Measurements from ENCODE around the gene SH2D7.
A peak's percentile ranks its signal among the peaks of the same experiment; 100 is the strongest.

The SH2D7 gene

DNA sequence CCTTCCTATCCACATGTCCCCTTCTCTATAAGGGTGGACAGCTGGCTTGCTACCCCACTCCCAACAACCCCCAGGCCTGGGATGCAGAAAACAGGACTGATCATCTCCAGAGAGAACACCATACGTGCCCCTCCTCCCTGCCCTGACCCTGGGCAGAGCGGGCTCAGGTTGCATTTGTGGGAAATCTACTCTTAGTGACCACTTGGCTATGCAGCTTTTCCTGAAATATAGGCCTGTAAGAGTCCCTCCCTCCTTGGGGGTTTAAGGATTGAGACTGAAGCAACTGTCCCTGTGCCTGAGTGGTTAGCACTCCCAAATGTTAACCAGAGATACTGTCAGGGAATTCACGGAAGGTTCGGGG is 11.7 kb downstream of the SH2D7 start:
- DNase-seq (ENCODE audit: low read depth in 2 of 2) = no peak

DNA sequence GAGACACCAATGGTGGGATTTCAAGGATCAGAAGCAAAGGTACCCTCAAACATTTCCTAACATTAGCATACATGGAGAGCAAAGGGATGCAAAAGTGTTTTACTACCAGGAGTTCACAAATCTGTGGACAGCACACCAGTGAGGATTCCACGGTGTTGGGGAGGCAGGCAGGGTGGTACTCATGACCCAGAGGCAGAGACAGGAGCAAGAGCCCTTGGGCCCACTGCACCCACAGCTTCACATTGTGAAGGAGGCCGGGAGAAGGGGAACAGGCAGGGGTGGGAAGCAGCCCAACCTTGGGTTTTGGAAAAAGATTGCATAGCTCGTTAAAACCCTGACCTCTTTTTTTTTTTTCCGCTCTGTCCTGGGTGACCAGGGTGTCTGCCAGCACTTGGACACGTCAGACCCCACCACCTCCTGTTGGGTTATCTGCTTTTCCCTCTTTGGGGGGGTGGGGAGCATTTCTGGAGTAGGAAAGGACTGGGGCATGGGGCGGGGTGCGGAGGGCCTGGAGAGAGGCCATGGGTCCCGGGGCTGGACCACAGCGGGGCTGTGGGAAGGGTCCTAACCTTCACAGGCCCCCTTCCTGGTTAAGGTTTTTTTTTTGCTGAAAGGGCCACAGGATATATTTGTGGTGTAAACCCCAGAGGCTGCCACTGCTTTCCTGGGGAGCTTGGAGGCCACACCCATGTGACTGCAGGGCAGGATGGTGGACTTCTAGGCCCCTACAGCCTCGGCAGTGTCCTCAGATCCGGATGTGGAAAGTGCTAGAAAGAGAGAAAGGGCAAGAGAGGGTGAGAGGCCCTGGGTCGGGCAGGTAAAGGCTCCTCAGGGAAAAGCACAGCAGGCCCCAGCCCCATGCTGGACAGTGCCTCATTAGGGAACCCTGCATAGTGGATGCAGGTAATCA is 12.5 kb downstream of the SH2D7 start:
- no peak for DNase-seq (ENCODE audit: low read depth in 2 of 2)

DNA sequence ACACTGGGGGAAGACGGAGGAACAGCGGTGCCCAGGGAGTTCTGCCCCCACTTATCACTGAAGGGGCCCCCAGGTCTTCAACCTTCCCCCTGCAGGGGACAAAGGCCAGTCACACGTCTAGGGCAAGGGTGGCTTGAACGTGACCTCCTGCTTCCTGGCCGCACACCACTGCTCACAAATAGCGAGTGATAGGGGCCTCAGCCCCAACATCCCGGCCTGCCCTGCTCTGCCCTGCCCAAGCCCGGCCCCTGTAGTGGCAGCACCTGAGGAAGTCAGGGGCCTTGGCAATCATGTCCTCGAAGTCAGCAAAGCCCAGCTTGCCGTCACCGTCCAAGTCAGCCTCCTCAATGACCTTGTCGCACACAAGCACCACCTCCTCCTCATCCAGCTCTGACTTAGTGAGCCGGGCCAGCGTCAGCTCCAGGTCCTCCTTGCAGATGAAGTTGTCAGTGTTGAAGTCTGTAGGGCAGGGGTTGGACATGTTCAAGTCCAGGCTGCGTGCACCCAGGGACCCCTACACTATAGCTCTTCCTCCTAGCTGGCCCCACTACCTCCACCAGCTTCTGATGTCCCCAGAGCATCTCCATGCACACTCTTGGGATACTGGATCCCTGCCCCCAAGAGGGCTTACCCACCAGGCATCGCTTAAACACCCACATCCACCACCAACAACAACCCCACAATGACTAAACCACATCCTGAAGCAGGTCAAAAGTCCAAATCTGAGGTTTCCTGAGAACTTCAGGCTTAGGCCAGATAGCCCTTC is 13.3 kb downstream of the SH2D7 start:
- DNase-seq (ENCODE audit: low read depth in 2 of 2) = no peak

DNA sequence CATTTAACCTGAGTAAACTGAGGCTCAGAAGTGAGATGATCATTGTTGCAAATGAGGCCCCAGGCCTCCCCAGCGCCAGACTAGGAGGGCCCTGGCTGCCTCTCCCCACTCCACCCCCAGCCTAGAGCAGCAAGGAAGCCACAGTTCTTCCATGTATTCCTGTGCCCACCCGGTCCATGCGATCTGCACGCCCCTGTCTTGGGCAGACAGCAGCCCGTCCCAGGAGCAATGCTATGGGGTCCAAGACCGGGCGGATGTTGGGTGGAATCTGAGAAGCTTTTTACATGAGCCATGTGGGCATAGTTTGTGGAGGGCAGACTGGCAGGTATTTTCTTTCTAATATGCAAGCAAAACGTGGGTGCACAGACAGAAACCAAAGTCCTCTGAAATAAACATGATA is 15.1 kb downstream of the SH2D7 start:
- no peak for DNase-seq (ENCODE audit: low read depth in 2 of 2)

DNA sequence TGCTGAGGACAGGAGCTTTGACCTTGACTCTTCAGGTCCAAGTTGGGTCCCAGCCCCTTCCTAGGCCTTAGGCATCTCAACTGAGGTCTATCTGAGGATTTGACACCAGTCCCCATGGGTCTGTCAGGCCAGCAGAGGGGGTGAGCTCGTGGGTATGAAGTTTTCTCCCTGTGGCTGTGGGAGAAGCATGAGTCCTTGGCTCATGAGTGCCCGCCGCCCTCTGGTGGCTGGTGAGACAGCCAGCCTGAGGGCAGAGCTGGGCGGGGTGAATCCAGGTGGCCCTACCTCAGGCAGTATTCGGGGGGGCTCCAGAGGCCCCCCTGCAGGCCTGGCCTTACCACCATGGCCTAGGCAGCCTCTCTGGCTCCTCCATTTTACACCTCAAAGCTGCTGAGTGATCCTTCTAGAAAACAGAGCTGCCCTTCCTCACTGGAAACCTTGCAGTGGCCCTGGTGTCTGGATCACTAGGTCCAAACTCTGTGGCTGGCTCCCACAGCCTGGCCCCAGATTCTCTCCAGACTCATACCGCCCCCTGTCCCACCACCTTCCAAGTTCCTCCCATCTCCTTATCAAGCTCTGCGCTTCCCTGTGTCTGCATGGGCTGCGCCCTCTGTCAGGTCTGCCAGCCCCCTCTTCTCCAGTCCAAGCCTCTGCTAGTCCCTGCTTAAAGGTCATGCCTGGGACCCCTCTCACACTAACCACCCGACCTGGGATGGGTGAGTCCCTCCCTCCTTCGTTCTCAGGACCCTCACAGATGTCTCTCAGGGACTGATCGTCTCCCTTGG is 16.1 kb downstream of the SH2D7 start:
- DNase-seq (ENCODE audit: low read depth in 2 of 2) = peak; percentile 71 to 77

DNA sequence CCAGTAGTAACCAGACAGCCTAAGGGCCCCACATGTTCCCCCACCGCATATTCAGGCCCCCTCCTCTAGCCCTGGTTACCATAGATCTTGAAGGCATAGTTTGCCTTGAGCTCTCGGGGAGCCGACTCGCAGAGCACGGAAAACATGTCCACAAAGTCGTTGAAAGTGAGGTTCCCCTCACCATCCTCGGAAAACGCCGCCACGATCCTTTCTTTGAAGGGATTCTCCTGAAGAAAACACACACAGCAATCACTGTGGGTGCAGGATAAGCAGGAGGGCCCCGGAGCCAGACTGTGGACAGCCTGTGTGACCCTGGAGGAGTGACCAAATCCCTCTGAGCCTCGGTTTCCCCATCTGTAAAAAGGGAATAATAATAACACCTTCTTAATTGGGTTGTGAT is 16.8 kb downstream of the SH2D7 start:
- no peak for DNase-seq (ENCODE audit: low read depth in 2 of 2)

DNA sequence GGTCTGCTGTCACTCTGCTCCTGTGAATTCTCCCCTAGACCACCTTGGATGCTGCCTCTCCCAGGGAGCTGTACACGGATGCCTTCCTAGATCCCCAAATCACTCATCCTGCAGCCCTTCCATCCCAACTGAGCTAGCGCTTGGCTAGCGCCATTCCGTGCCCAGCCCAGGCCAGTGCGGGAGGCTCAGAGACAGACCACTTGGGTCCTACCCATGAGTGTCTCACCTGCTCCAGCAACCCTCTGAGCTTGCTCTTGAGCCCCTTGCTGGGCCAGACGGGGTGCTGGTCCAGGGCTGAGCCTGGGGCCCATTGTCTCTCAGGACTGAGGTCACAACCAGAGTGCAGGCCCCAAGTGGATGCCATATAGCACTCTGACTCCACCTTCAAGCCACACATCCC is 17.7 kb downstream of the SH2D7 start:
- DNase-seq (ENCODE audit: low read depth in 2 of 2) = no peak

DNA sequence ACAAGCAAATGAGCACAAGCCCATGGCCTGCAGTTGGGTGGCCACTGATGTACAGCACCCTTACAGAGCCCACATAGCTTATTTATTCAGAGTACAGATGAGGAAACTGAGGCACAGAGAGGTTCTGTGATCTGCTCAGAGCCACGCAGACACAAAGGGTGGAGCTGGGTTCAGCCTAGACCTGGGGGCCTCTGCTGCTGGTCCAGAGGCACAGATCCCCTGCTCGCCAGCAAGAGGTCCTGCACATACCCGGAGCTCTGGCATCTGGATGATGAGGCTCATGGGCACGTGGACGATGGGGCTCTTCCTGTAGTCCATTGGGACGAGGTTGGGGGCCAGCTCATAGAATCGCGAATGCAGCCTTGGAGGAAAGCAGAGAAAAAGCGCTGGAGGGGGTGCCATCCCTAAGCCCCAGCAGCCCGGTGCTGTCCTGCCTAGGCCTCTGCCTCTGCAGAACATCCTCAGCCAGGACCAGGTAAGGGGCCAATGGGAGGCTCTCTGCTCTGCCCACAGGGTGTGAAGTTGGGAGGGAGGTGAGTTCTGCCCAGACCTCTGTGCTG is 18.6 kb downstream of the SH2D7 start:
- DNase-seq (ENCODE audit: low read depth in 2 of 2) = no peak

DNA sequence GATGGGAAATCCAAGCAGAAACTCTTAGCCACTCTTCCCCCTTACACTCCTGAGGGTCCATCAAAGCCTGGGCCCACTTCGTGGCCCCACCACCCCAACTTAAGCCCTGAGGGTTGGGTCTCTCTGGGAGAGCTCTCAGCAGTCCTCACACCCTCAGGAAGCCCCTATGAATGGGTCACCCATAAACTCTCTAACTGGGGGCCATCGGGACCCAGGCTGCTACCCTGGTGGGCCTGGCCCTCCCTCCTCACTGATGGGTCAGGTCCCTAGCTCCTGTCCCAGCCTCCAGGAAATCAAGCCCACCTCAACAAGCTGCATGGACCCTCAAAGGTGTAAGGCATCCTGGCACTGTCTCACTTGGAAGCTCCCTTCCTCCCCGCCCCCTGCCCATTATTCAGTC is 19.4 kb downstream of the SH2D7 start:
- no peak for DNase-seq (ENCODE audit: low read depth in 2 of 2)

DNA sequence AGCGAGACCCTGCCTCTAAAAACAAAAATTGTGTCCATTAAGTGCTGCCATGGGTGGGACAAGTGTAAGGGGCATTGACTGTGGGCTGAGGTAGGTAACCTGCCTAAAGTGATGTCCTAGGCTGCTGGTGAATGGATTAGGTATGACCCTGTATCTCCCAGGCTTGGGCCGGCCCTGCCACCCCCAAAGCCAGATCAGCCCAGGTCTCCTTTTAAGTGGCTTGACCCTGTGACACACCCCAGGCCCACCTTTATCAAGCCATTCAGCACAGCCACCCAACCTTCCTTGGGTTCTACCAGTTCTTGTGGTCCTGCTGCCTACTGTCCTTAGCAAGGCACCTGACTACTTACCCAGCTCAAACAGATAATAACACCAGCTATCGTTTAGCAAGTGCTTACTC is 20.2 kb downstream of the SH2D7 start:
- DNase-seq (ENCODE audit: low read depth in 2 of 2) = no peak

DNA sequence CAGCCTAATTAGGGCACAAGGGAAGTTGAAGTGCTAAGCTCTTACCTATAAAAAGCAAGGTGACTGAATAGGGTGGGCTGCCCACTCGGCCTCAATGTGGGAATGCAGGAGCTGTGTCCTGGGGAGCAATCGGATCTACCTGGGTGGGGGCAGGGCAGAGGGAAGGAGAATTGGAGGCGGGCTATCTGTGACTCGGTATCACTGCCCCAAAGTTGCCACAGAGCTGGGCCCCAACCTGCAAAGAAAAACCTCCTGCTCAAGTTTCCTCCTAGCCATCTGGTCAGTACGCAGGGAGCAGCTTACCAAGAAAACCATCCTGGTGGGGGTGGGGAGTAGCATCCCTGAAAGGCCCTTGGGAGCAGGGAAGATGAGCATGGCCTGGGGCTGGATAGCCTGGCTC is 28.2 kb downstream of the SH2D7 start:
- DNase-seq (ENCODE audit: low read depth in 2 of 2) = no peak

DNA sequence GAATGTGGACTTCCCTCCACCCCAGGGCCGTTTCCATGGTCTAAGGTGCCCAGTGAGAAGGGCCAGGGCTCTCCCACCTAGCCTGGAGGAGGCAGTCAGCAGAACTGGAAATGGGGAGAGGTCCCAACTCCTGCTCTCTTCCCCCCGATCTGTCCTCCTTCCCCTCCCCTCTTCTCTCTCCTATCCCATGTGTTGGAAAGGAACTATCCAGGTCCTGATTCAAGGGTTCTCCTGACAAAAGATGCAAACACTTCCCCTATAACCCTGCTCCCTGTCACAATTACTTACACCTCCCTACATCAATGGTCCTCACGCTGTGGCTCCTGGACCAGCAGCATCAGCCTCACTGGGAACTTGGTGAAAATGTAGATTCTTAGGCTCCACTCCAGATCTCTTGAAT is 32.9 kb downstream of the SH2D7 start:
- no peak for DNase-seq (ENCODE audit: low read depth in 2 of 2)

DNA sequence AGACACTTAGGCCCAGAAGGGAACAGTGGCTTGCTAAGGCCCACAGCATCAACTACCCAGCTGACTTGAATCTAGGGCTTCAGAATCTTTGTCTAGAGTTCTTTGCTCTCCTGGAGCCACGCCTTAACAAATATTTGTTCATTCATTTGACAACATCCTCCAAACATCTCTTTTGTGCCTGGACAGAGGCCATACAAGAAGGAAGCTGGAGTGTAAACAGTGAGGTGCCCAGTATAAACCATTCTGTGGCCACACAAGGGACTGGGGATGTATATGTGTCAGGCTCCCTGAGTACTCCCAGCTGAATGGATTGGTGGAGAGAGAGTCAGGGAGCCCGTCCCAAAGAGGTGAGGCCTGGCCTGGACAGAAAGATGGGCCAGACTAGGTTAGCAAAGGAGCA is 35.5 kb downstream of the SH2D7 start:
- no peak for DNase-seq (ENCODE audit: low read depth in 2 of 2)

DNA sequence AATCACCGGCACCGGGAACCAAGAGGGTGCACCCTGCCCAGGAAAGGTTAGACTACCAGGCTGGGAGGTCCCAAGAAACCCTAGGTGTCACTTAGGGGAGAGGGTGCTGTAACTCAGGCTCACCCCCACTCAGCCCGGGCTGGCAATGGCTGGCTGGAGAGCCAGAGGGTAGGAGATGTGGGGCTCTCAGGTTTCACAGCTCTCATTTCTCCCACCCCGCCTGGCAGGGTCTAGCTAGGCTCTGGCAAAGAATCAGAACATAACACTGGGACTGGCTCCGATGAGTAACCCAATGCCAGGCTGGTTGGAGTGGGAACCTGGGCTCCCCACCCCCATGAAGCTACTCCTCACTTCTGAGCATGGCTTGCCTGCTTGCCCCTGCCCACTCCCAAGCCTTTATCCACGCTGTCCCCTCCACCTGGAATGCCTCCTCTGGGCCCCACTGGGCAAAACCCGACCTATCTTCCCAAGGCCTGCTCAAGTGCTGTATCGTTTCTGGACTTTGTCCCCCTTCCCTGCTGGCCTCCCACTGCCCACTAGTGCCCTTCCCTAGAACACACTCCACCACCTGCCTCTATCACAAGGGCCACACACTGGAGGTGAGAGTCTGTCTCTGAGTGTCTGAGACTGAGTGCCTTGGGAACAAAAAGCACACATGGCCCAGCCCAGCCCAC is 36.9 kb downstream of the SH2D7 start:
- no peak for DNase-seq (ENCODE audit: low read depth in 2 of 2)

DNA sequence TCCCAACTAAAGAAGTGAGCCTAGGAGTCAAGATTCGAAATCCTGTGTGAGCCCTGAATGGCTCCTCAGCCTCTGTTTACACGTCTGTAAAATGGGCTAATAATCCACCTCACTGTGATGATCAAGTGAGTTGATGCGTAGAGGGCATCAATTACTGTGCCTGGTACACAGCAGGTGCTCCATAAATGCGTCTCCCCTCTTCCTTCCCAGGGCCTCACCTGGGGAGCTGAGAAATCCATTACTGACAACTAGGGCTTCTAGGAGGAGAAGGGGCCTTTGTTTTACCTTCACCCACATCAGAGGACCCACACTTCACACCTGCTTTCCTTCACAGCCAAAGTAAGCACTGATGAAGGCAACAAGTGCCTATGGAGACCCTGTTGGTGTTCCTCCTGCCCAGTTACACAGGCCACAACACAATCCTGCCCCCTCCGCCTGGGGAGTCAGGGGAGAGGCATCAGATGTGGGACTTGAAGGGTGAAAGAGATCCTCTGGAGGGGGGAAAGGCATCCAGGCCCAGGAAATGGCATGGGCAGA is 37.5 kb downstream of the SH2D7 start:
- no peak for DNase-seq (ENCODE audit: low read depth in 2 of 2)

DNA sequence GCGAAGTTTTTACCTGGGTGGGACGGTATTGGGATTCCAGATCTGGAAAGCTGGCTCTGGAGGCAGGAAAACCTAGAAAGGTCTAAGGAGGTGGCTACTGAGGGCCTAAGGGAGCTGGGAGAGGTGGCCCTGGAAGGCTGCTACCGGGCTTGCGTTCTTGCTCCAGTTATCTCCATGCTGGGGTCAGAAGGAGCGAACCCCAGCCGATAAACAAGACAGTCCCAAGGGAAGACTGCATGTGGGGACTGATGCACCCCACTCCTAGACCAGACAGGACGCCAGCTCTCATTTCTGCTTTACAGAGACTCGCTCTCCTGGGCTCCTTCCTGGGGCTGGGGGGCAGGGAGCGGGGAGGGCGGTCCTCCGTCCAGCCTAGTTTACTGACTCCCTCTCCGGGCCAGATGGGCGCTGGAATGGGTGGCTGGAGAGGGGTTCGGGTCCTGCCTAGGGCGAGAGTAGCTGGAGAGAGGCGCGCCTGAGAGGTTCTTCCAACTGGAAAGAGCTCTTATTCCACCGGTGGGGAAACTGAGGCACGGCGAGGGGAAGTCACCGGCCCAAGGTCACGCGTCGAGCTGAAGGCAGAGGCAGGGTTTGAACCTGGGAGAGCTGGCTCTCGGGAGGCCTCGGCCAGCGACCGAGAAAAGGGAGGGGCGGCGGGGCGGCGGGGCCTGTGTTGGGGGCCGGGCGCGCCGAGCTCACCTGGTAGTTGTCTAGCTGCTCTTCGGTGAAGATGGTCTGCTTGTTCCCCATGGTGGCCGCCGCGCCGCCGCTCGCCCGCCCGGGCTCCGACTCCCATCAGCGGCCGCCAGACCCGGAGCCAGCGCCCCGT is 38.3 kb downstream of the SH2D7 start:
- DNase-seq (ENCODE audit: low read depth in 2 of 2) = no peak

DNA sequence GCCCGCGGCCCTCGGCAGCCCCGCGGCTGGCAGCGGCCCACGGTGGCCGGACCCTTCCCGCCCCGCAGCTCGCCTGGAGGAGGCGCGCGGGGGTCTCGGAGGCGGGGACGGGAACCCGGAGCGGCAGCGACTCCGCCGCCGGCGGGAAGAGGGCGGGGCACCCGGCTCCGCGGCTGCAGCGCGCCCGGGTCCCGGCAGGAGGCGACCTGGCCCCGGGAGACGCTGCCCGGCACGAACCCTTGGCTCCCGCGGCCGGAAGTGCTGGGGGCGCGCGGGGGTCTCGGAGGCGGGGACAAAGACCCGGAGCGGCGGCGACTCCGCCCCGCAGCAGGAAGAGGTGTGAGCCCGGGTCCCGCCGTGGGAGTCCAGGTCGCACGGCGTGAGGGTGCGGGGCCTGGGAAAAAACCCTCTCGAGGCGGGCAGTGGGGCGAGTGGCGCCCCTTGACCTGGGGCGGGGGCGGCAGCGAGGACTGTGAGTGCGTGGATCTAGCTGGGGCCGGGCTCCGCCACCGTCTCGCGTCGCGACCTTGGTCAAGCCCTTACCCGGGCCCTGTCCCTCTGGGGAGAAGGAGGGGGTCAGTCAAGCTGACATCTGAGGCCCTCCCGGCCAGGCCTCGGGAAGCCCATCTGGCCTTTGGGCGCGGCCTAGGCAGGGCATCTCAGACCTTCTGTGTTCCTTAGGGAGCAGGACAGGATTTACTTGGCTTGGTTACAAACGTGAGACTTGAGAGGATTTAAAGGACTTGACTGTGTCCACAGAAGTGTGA is 39.1 kb downstream of the SH2D7 start, which contains the start of gene CIB2:
Gene CIB2, minus strand, starts transcription at position 151 of the 767 bp plus-strand sequence. CDS start 230 bp downstream, outside the sequence.
- DNase-seq (ENCODE audit: low read depth in 2 of 2) = peak; percentile 30 to 63

DNA sequence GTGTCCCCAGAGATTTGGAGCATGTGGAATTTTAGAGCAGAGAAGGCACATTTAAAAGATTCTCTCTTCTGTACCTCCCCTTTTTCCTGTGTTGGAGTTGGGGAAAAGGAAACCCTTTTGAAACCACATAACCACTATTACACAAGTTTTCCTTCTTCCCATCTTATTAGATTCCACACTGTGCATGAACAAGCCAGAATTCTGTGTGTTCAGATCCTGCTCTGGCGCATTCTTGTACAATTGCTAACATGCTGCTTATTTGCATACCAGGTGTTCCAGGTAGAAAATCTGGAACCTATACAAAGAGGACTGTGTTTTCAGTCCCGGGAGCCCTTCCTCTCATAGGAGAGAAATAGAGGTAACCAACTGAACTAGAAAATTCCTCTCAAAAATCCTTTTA is 41.4 kb downstream of the SH2D7 start:
- no peak for DNase-seq (ENCODE audit: low read depth in 2 of 2)

DNA sequence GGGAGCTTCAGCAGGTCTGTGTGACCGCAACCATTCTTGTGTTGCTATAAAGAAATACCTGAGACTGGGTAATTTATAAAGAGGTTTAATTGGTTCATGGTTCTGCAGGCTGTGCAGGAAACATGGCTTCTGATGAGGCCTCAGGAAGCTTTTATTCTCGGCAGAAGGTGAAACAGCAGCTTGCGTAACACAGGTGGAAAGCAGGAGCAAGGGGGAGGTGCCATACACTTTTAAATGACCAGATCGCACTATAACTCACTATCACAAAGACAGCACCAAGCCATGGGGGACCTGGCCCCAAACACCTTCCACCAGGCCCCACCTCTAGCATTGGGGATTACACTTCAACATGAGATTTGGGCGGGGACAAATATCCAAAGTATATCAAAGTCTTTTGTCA is 47.2 kb downstream of the SH2D7 start:
- DNase-seq (ENCODE audit: low read depth in 2 of 2) = no peak

All from stimulated activated CD4-positive, alpha-beta T cell treated with anti-CD3 and anti-CD28 coated beads, Interleukin-15, amount 100 ng/mL, for 48 hours (primary cell).